HG03520 (cell line): Measurements from ENCODE around the gene WDR44.
A peak's percentile ranks its signal among the peaks of the same experiment; 100 is the strongest.

ENCODE experiments used
- ATAC-seq: cut with Tn5 transposase; IDR thresholded peaks from one replicate; pipeline ENCODE4 v1.9.1; 2021; ENCODE audit warnings: mild to moderate bottlenecking, moderate library complexity; ENCODE audit not compliant: unreplicated experiment

The WDR44 gene

GRCh38 chrX:118355225-118355920 lies 9.5 kb downstream of the WDR44 start:
- no peak for ATAC-seq

- ATAC-seq = no peak
Observed at GRCh38 chrX:118356154-118356701, 10.3 kb downstream of the WDR44 start.

- no peak for ATAC-seq
Observed at GRCh38 chrX:118360429-118361125, 14.7 kb downstream of the WDR44 start.

GRCh38 chrX:118364261-118364660 lies 18.4 kb downstream of the WDR44 start:
- ATAC-seq = no peak

GRCh38 chrX:118367338-118367737 lies 21.4 kb downstream of the WDR44 start:
- no peak for ATAC-seq

GRCh38 chrX:118368398-118368797 lies 22.5 kb downstream of the WDR44 start:
- no peak for ATAC-seq

- no peak for ATAC-seq
Observed at GRCh38 chrX:118370921-118371624, 25.2 kb downstream of the WDR44 start.

- no peak for ATAC-seq
Observed at GRCh38 chrX:118373538-118373937, 27.6 kb downstream of the WDR44 start.

- no peak for ATAC-seq
Observed at GRCh38 chrX:118383120-118383519, 37.2 kb downstream of the WDR44 start.

GRCh38 chrX:118392716-118393115 lies 46.8 kb downstream of the WDR44 start:
- ATAC-seq = no peak

GRCh38 chrX:118396113-118396512 lies 50.2 kb downstream of the WDR44 start:
- no peak for ATAC-seq

GRCh38 chrX:118418811-118419251 lies 72.9 kb downstream of the WDR44 start:
- ATAC-seq = no peak

- no peak for ATAC-seq
Observed at GRCh38 chrX:118420462-118420861, 74.6 kb downstream of the WDR44 start.

- peak; percentile 84 for ATAC-seq
Observed at GRCh38 chrX:118423558-118423957, 77.7 kb downstream of the WDR44 start.

GRCh38 chrX:118432799-118433198 lies 86.9 kb downstream of the WDR44 start:
- ATAC-seq = no peak

- no peak for ATAC-seq
Observed at GRCh38 chrX:118437283-118437682, 91.4 kb downstream of the WDR44 start.

GRCh38 chrX:118448273-118448783 lies 102.4 kb downstream of the WDR44 start:
- no peak for ATAC-seq

- ATAC-seq = no peak
Observed at GRCh38 chrX:118455013-118455412, 109.1 kb downstream of the WDR44 start.

- ATAC-seq = no peak
Observed at GRCh38 chrX:118459494-118459893, 113.6 kb downstream of the WDR44 start.

- no peak for ATAC-seq
Observed at GRCh38 chrX:118464501-118464900, 118.6 kb downstream of the WDR44 start.

- ATAC-seq = no peak
Observed at GRCh38 chrX:118468122-118468521, 122.2 kb downstream of the WDR44 start.
